GM18508 (cell line): ENCODE data around the gene EVI5.

Experiments used
- ATAC-seq: cut with Tn5 transposase; IDR thresholded peaks from one replicate; pipeline ENCODE4 v1.9.1; 2021; ENCODE audit warnings: moderate number of reproducible peaks; ENCODE audit not compliant: insufficient read depth, unreplicated experiment

The EVI5 gene

DNA sequence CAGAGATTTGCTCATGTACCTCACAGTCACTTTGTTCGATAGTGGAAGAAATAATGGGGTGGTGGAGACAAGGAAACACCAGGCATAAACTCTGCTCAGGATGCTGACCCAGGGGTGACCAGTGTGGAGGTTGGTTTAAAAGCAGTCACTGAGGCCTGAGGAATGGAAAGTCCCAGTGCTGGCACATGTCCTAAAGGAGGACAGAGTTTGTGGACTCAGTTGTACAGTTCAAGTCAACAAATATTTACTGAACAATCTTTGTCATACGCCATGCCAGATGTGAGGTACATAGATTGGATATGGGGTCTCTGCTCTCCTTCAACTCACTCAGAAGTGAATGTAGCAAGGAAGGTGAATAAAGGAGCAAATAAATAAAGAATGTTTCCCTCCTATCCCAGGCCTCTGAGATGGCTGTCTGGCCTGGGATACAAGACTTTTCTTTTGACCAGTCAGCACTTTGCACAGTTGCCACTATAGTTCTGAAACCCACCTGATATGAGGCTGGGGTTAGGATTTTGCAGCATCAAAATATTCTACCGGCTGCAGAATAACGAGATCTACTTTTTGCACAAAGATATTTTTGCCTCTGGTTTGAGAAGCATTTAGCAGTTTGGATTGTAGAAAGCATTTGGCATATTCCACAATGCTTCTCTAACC lies 290.3 kb downstream of the EVI5 start:
- ATAC-seq = no peak

DNA sequence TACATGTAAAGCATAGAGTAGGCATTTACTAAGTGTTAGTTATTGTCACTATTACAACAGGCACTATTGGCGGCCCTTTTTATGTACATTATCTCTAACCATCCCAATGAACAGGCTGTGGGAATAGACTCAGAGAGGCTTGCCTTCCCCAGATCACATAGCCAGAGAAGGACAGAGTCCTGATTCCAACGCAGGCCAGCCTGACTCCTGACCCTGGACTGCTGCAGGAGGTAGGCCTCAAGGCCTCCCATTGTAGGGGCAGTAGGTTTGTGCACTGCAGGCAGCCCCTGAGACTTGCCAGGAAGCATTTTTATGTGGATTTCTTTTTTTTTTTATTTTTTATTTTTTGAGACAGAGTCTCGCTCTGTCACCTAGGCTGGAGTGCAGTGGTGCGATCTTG lies 291.8 kb downstream of the EVI5 start:
- ATAC-seq = no peak

DNA sequence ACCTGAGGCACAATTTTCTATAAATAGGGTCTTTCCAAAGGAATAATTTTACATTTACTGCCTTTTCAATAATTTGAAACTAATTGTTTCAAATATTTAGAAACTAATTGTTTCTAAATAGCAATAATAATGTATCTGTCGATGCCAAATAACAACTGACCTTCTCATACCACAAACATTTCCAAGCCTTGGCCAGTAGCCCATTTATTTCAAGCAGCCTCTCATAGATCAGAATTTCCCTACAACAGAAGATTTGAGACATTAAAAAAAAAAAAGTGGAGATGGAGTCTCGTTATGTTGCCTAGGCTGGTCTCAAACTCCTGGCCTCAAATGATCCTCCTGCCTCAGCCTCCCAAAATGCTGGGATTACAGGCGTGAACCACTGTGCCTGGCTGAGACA lies 296.1 kb downstream of the EVI5 start:
- ATAC-seq = no peak

DNA sequence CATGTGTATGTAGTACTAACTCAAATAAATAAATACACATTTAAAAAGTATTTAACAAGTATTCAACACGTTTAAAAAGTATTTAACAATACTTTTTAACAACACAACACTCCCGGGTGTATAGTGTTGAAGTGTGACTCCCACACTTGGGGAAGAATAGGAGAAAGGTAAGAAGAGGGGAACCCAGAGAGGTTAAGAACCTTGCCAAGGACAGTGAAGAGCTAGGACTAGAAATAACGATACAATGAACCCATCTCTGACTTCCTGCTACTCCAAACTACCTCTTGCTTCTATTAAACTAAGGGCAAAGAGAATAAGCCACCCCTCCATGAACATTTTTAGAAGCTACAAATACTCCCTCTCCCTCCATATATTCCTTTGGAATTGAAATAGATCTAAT lies 296.5 kb downstream of the EVI5 start:
- no peak for ATAC-seq

DNA sequence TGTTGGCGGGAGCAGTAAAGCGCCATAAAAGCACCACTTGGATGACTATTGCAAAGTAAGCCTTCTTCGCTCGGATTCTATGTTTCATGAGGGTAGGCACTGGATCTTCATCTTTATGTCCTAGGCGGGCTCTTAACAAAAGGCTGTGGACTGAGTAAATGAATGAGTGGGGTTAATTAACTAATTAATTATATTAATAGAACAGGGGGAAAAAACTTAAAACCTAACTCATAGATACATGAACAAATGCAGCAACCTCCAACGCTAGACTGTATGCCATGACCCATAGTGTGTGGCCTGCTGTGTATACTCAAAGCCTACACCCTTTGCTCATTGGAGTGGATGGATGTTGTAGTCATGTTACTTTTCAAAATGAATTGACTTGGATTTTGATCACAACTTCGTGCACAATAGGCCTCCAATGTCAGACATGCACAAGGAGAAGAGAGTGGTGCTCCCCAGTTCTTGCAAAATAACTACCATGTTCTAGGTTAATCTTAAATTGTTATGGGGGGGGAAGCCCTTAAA lies 297.8 kb downstream of the EVI5 start:
- no peak for ATAC-seq

DNA sequence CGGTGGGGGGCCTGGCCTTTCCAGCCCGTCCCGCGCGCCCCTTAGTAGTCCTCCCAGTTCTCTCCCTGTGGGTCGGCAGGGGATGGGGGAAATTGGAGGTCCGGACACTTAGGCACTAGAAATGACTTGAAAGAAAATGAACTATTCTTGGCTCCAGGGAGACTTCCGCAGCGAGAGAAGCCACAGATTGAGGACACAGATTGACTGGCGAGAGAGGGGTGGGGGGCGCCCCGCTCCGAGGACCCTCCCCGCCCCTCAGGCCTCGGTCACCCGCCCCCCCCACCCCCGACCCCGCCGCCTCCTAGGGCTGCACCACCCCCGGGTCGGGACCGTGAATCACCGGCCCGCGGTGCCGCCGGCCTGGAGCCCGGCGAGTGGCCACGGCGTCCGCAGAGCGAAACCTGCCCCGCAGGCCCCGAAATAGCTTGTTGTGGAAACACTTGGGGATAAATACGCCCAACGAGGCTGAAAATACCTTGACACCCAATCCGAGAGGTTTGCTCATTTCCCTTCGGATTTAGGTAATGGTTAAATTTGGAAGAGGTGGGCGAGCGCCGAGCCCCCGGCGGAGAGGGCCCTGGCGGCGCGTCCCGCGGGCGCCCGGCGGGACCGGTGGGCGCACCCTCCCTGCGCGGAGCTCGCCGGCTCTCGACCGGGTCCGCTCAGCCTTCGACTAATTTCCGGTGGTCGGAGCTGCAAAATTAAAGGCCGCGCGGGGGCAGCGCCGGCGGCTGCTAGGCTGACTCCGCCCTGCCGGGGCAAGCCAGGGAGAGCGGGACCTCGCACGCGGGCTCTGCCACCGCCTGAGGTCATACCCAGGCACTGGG lies 298.4 kb downstream of the EVI5 start, which contains the start of gene GFI1:
GFI1 (minus strand) TSS at position 675 of the 827 bp plus-strand sequence. CDS start 3,438 bp downstream, outside the sequence.
- ATAC-seq = no peak

DNA sequence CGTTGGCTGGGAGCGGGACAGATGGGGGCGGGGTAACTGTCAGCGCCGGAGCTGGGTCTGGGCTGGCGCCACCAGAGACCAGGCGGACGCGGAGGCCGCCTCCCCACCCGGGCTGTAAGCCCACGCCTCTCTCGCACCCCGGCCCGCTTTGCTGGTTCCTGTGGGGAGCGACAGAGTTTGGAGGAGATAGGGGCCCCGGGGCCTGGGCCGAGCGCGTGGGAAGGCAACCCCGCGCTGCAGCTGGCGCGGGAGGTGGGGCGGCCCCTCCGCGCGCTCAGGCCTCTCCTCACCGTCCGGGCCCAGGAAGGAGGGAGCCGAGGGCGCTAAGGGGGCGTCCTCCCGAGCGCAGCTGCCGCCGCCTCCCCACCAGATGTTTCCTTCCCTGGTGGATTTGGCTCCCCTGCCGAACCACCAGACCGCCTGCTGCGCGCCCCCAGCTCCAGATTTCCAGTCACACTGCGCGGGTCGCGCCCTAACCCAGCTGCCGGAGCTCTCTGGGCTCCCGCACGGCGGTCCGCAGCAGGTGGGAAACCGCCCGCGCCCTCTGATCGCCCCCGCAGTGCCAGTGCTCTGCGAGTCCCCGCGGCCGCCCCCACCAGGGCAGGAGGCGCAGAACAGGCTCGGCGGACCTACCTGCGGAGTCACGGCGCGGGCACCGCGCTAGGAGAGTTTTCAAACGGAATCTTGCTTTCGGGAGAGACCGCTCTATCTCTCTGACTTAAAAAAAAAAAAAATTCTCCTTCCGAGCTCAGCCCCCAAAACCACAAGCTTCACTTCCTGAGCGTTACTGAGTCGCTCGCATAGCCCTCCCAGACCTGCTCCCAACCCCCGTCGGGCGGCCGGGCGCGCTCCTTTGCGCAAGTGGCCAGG lies 299.3 kb downstream of the EVI5 start:
- peak; percentile 35 for ATAC-seq

DNA sequence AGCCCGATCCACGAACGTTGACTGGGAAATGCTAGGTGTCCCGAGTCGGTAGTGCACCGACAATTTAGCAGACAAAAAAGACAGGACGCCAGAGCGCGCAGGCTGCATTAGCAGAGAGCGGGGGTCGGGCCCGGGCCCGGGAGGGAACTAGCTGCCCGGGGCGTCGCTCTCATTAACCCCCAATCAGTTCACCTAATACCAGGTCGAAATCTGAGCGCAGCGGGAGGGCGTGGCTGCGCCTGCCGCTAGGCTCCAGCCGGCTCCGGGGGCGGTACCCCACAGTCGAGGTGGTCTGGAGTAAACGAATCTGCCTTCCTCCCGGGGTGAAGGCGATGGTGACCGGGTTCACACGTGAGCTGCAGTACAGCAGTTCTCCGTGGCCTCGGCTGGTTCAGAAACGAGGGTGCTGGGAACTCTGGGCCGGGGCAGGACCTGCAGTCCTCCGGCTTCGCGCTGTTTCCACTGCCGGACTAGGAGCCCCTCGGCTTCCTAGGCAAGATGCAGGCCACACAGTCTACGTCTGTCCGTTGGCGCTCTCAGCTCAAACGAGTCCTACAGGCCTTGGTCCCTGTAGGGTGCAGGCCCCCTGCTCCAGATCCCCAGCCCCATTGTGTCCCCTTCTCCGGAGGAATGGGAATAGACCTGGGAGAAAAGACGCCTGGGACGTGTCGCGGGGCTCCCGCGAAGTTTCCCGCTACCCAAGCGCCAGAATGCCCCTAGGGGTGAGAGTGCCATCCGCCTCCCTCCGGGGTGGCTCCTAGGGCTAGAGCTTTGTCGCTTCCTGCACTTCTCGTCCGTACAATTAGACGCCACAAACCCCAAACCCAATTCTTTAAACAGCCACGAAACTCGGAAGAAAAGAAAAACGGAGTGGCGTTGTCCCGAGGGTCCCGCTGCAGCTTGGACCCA lies 300.2 kb downstream of the EVI5 start:
- no peak for ATAC-seq

DNA sequence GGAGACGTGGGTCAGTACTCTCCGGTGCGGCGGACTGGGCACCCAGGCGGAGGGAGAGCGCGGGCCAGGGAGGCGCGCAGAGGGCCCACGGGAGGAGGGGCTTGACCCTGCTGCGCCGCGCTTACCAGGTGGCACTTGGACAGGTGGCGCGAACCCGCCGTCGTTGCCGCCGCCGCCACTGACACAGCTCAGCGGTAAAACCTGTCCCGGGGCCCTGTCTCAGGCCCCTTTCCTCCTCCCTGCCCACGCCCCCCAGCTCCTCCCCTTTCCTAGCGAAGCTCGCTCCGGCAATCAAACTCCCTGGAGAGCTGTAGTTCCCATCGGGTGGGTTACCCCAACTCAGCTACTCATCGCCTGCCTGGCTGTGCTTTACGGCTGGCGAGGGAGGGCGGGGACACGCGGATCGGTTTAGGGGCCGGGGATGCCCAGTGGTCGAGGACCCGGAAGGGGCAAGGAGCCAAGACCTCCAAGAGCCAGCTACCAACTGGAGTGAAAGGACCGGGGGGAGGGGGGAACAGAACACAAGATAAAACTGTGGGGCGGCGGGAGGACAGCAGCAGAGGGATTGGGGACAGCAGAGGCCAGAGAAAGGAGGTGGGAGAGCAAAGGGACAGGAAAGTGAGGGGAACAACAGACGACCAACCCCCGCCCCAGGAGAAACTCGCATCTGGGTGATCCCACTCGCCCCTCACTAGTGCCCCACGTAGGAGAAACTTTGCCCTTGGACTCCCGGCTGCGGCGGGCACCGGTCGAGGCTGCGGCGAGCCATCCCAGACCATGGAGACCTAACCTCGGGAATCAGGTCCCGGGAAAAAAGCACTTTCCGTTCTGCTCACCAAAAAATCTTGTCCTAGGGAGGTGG lies 301.1 kb downstream of the EVI5 start:
- no peak for ATAC-seq

DNA sequence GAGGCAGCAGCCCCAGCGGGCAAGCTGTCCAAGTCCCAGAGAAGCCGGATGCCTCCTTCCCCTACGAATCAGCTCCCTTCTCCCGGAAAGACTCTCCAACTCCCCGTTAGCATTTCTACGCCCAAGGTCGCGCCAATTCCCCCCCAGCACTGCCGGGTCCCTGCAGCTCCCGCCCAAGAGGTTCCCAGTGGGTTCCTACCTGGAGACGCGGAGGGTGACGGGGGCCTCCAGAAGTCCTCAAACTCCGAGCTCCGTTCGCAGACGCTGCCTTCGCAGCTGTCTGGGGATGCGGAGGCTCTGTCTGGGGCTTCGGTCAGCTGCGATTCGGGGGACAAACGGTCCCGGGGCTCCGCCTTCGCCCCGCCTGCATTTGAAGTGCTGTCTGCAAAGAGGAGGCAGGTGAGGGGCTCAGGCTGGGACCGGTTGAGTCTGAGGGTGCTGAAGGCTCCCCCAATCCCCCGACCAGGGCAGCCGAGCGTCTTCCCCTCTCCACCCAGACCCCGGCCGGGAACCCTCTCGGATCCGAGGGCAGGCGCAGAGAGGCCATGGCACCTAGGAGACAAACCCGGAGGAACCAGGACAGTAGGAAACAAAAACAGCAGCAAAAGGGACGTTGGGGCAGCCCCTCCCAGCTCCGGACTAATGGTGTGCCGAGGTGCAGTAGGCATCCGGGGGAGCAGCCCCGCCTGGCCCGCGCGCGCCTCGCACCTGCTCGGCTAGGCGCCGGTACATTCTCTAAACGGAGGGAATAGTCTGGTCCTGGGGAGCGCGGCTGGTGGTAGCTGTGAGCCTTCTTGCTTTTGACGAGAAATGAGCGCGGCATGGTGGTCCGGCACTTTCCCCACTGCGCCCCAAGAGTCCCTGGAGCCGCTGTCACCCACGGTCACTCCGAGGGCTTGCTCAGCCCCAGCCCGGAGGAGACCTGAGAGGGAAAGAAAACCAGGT lies 302.0 kb downstream of the EVI5 start:
- no peak for ATAC-seq

DNA sequence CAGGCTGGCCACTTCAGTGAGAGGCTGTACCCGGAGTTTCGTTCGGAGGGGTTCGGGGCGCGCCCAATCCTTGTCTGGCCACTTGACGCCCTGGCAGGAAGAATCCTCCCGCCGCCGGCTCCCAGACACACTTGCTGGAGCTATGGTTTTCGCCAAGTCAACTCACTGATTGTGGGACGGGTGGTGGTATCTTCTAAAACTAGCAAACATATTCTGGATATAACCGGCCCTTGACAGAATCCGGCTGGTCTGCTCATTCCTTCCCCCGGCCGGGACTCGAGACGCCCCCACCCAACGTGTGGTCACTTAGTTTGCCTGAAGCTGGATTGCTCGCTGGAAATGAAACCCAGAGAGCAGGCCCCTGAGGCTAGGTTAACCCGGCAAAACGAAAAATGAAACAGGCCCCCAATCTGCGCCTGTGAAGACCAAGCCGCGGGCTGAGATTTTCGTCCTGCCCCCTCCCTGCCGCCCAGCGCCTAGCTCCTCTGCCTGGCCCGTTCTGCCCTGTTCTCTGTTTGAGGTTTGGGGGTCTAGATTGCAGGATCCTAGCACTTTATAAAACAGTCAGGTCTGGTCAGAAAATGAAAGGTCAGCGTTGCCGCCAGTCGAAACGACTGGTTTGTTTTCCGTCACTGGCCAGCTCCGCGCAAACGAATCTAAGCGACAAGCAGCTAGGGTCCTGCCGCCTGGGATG lies 302.8 kb downstream of the EVI5 start:
- no peak for ATAC-seq

DNA sequence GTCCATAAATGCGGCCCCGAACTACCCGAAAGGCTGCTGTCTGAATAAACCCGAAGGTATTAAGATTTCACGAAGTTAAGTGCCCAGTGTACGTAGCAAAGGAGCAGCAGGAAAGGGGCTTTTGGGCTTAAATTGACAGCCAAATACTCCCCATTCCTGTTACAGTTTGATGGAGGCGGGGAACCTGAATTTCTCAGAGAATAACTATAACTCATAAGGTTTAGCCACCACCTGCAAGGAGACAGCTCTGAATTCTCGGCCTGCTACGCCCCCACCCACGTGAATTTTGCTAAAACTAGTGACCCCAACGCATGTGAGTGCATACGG lies 303.3 kb downstream of the EVI5 start:
- ATAC-seq = no peak

DNA sequence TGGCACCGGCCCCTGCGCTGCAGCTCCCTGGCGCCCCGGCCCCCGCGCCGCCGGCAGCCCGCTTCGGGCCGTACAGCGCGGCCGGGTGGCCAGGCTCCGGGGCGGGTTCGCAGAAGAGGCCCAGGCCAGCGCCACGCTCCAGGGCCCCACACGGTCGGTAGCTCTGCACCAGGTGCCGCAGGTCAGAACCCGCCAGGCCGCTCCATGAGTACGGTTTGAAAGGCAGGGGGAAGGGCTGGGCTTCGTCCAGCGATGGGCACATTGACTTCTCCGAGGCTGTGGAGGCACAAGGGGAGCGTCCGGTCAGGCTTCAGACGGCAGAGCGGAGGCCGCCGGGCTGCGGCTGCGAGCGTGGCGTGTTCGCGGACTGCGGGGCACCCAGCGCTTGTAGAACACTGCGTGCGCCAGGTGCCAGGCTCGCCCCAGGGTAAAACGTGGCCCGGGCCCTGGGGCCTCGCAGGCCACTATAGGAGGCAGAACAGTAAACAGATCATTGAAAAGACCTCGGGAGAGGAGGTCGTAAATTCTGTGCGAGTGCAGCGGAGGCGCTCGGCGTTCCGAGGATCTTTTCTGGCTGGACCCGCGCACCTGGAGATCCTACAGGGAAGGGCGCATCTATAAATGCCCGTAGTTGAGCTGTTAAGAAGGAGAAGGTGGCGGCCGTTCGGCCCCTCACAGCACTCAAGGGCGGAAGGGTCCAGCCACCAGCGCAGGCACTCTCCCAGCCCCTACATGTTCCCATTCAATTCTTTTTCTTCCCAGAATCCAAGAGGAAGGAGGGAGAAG lies 303.9 kb downstream of the EVI5 start:
- no peak for ATAC-seq

DNA sequence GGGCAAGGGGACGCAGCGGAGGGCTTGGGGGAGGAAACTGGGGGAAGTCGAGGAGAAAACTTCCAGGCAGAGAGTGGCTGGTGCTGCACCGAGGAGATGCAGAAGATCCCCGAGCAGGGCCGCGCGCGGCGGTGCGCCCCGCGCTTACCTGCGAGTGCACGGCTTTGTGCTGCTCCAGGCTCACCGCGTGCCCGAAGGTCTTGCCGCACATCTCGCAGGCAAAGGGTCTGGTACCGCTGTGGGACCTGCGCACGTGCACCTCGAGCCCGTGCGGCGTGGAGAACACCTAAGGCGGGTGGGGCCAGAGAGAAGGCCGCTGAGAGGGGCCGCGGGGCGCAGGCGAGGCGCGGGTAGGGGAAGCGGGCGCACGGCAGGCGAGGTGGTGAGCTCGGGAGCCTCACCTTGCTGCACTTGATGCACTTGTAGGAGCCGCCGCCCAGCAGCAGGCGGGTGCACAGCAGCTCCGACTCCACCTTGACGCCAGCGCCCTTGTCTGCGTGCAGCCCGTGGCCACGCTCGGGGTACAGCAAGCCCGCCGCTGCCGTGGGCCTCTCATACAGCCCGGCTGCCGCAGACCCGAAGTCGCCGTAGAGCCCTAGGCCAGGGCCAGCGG lies 304.6 kb downstream of the EVI5 start:
- no peak for ATAC-seq

DNA sequence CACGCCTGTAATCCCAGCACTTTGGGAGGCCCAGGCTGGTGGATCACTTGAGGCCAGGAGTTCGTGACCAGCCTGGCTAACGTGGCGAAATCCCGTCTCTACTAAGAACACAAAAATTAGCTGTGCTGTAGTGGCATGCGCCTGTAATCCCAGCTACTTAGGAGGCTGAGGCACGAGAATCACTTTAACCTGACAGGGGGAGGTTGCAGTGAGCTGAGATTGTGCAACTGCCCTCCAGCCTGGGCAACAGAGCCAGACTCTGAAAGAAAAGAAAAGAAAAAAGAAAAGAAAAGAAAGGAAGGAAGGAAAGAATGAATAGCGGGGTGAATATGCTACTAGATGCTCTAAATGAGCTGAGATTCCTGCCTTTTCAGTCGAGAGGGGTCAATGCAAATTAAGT lies 305.3 kb downstream of the EVI5 start:
- no peak for ATAC-seq

DNA sequence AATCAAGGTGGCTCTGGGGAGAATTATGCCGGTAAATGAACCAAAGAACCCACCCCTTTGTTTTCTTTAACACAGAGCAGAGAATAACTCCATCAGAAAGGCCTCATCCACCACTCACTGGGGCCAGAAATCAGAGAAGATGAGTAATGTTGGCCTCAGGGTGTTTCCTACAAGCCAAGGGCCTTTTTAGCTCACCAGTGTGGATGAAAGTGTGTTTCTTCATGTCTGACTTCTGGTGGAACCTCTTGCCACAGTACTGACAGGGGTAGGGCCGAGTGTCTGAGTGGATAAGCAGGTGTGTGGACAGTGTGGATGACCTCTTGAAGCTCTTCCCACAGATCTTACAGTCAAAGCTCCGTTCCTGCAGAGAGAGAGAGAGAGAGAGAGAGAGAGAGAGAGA lies 306.5 kb downstream of the EVI5 start:
- ATAC-seq = no peak
